ENCODE results near the gene KDM7A.
A peak's percentile ranks its signal among the peaks of the same experiment; 100 is the strongest.

Gene KDM7A

DNA sequence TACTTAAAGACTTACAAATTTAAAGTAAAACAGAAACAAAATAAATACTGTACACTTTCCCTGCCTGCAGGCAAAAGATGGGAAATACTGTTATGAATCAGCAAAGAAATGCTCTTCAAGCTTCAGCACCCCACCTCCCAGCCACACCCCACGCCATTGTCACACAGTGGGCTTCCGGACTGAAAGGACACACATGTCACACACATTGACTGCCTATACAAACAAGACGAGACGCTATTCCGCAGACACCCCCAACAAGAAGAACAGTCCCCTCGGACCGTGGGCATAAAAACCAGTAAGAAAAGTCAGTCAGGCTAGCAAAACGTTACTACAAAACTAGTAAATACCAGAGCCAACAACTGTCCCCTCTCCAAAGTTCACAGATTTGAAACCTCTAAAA, 91.8 kb downstream of the KDM7A start:
- DNase-seq (ENCODE audit: low spot score) = no peak

DNA sequence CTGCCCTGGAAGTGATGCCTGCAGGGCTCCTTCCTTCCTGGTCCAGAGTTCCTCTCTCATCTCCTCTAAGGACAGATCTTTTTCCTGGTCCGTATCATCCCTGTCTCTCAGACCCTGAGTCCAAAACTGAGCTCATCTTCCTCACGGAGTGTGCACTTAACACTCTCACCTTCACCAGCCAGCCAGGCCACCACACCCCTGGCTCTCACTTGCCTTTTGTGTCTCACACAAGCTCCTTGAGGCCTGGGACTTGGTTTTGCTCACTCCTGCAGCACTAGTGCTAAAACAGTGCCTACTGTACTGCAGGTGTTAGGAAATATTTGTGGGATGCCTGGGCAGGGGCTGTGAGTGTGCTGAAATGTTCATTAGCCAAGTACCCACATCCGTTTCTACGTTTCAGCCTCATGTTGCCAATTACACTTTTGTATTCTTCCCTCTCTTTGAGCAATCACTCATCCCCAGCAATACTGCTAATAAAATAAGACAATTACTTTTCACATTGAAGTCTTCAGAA, 92.6 kb downstream of the KDM7A start:
- no peak for DNase-seq (ENCODE audit: low spot score)

GRCh38 chr7:140082770-140083169, 94.0 kb downstream of the KDM7A start:
- no peak for DNase-seq (ENCODE audit: low spot score)

DNA sequence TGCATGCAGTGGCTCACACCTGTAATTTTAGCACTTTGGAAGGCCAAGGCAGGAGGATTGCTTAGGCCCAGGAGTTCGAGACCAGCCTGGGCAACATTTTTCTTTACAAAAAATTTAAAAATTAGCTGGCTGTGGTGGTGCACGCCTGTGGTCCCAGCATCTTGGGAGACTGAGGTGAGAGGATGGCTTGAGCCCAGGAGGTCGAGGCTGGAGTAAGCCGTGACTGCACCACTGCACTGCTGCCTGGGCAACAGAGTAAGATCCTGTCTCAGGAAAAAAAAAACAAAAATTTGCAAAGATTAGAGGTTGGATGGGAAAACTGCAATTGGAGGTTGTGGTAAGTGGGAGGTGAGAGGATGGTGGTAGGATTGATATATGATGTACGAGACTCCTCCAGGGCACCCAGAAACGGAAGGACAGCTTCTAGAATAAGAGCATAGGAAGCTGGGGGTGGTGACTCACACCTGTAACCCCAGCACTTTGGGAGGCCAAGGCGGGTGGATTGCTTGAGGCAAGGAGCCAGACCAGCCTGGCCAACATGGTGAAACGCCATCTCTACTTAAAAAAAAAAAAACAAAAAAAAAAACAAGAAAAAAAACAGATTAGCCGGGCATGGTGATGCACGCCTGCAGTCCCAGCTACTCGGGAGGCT, 94.9 kb downstream of the KDM7A start:
- no peak for DNase-seq (ENCODE audit: low spot score)

DNA sequence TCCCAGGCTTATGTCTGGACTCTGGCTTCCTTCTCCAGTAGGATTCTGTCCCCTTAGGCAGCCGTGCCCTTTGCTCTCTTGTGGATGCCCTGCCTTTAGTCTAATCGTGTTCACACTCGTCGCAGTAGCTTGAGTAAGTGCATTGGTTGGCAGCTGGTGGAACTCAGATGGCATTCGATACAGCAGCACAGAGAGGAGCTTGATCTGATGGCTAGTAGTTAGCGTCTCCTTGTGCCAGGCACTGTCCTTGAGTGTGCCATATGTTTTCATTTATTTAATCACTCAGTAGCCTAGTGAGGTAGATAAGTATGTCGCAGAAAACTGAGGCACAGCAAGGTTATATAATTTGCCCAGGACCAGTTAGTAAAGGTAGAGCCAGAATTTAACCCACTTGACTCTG, 95.9 kb downstream of the KDM7A start:
- no peak for DNase-seq (ENCODE audit: low spot score)

GRCh38 chr7:140079121-140079536, 97.7 kb downstream of the KDM7A start:
- no peak for DNase-seq (ENCODE audit: low spot score)

- DNase-seq (ENCODE audit: low spot score) = no peak
Measured at GRCh38 chr7:140078392-140078791, 98.4 kb downstream of the KDM7A start.

DNA sequence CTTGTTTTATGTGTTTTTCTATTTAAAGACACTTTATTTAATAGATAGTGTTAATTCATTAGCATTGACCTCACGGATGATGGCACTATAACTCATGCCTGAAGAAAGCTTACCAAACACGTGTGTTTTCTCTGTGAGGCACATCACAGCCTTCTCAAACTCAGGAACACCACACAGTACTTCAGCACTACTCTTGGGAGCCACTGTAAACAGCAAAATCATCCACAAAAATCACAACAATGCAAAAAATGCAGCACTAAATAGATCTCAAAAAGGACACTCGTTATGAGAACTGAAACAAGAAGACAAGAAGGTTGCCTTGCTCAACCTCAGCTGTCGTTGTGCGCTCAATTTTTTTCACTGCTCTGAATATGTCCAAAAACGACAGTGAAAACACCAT, 102.0 kb downstream of the KDM7A start:
- no peak for DNase-seq (ENCODE audit: low spot score)

DNA sequence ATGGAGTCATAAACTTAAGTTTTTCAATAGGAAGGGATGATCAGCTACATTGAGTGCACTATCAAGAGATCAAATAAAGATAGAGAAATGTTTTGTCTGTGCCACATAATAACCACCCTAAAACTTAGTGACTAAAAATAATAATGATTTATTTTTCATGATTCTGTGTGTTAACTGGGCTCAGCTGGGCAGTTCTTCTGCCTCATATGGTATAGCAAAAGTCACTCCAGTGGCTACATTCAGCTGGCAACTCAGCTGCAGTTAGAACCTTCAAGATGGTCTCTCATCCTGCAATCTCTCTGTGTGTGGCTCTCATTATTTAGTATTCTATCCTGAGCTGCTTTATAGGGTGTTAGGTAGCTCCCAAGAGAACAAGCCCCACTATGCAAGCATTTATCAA, 106.2 kb downstream of the KDM7A start:
- DNase-seq (ENCODE audit: low spot score) = no peak

- no peak for DNase-seq (ENCODE audit: low spot score)
Measured at GRCh38 chr7:140069298-140069949, 107.4 kb downstream of the KDM7A start.

DNA sequence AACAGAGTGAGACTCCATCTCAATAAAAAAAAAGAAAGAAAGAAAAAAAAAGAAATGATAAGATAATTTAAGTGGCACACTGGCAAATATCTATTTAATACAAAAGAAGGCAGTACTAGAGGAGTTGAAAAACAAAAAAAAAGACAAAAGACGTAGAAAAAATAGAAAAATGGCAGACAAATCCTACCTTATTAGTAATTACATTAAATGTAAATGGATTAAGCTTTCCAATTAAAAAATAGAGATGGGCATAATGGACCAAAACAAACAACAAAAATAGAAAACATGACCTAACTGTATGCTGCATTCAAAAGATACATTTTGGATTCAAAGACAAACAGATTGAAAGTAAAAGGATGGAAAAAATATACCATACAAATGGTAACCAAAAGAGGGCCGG, 108.8 kb downstream of the KDM7A start:
- no peak for DNase-seq (ENCODE audit: low spot score)

GRCh38 chr7:140067052-140067451, 109.7 kb downstream of the KDM7A start:
- DNase-seq (ENCODE audit: low spot score) = no peak

DNA sequence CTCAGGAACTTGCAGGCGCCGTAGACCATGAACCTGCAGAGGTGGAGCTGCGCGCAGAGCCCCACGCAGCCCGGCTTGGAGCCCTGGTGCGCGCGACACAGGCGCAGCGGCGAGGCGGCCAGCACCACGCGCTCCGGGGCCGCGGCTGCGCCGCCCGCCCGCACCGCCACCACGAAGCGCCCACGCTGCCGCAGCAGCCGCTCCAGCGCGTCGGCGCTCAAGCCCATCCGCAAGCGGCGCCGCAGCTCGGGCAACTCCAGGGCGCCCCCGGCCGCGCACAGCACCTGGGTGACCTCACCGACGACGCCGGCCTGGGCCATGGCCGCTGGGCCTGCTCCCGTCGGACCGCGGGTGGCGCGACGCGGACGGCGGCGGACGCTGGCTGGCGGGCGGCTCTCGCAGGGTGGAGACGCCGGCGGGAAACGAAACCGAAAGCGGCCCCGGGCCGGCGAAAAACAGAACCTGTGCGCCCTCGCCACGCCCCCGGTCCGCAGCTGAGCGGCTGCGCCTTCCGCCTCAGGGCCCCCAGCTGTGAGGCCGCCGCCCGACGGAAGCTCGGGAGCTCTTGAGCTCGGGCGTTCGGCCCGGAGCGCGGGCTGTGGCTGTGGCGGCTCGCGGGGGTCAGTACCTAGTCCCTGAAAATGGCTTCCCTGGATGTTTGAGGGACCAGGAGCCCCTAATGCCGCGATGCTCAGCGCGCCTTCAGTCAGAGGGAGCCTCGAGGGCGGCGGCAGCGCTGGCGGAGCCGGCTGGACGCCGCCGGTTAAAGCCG, 114.1 kb downstream of the KDM7A start, which contains the start of gene PARP12:
TSS of gene PARP12 (minus strand) at position 424 of the 772 bp plus-strand sequence. CDS start at position 320, 104 bp downstream.
- DNase-seq (ENCODE audit: low spot score) = peak; percentile 91

DNA sequence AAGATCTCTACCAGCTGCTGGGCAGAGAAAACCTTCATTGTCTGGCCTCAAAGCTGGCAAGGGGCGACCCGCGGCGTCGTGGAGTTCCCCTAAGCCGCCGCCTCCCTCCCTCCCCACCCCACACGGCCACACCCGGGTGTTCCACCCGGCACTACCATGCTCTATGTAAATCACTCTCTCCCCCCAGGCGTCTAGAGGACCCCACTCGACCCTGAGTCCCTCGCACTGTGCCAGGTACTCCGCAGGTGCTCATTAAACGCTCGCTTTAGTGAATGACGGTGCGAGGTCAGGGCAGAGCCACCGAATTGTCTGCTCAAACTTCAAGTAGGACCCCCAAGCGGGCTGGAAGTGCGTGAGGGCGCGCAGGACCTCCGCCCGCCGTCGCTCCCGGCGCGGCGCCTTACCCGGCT, 114.7 kb downstream of the KDM7A start:
- DNase-seq (ENCODE audit: low spot score) = no peak

GRCh38 chr7:140061607-140061930, 115.2 kb downstream of the KDM7A start:
- no peak for DNase-seq (ENCODE audit: low spot score)

- DNase-seq (ENCODE audit: low spot score) = peak; percentile 33
Measured at GRCh38 chr7:140060788-140061606, 115.8 kb downstream of the KDM7A start.

- DNase-seq (ENCODE audit: low spot score) = no peak
Measured at GRCh38 chr7:140060243-140060630, 116.5 kb downstream of the KDM7A start.

DNA sequence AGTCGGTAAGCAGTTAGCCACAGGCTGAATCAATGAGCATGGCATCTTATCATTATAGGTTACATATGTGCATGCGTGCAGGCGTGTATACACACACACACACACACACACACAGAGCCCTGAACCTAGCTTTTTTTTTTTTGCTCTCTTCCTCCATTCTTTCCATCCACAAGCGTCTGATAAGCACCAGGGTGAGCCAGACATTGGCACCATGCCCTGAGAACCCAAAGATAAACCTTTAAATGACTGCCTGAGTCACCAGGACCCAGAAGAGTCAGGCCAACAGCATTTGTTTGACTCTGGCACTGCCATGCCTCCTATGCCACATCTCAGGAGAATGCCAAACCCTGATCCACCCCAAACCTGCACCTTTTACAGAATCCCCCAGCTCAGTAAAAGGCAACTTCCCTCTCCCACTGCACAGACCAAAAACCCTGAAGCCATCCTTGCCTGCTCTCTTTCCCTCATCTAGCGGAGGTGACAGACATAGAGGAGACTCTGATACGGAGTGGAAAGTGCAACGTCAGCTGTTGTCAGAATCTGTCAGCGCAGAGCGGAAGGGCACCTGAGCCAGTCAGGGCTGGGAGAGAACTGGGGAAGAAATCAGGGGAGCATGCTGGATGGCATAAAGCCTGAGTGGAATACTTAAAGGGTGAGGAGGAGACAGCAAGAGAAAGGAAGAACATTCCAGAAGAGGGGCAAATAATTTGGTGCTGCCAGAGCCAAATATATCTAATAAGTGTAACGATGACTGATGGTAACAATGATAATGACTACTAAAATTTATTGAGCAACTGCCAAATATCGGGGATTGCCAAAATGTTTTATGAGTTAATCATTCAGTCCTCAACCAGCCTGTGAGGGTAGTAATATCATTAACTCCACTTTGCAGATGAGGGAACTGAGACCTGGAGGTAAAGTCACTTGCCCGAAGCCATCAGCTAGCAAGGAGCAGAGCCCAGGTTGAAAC, 117.2 kb downstream of the KDM7A start:
- DNase-seq (ENCODE audit: low spot score) = peak; percentile 84

- DNase-seq (ENCODE audit: low spot score) = no peak
Measured at GRCh38 chr7:140058517-140058916, 118.3 kb downstream of the KDM7A start.

- no peak for DNase-seq (ENCODE audit: low spot score)
Measured at GRCh38 chr7:140057143-140057535, 119.6 kb downstream of the KDM7A start.

Measured in AG08396 (cell line).